HG03025 (cell line): ENCODE results near the gene SNRNP48.

Experiments used
- ATAC-seq: cut with Tn5 transposase; IDR thresholded peaks from one replicate; pipeline ENCODE4 v1.9.1; 2021; ENCODE audit warnings: mild to moderate bottlenecking, moderate library complexity; ENCODE audit not compliant: unreplicated experiment, low FRiP score

The SNRNP48 gene

DNA sequence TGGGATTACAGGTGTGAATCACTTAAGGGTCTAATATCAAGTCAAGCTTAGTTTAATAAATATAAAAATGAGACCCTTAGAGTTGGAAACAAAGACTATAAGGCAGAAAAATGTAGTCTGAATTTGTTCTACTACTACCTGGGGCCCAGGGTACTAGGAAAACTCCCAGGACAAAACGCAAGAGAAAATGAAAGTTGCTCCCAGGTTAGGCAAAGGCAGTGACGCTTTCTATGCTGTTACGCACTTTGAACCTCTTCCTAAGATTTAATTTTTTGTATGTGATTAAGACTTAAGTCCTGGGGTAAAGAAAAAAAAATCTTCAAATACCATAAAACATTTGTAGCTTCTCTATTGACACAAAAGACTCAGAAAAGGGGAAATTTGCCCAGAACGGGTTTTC, 31.2 kb upstream of the SNRNP48 start:
- no peak for ATAC-seq

GRCh38 chr6:7559196-7559595, 30.8 kb upstream of the SNRNP48 start:
- ATAC-seq = no peak

GRCh38 chr6:7559651-7560385, 30.2 kb upstream of the SNRNP48 start:
- ATAC-seq = no peak

DNA sequence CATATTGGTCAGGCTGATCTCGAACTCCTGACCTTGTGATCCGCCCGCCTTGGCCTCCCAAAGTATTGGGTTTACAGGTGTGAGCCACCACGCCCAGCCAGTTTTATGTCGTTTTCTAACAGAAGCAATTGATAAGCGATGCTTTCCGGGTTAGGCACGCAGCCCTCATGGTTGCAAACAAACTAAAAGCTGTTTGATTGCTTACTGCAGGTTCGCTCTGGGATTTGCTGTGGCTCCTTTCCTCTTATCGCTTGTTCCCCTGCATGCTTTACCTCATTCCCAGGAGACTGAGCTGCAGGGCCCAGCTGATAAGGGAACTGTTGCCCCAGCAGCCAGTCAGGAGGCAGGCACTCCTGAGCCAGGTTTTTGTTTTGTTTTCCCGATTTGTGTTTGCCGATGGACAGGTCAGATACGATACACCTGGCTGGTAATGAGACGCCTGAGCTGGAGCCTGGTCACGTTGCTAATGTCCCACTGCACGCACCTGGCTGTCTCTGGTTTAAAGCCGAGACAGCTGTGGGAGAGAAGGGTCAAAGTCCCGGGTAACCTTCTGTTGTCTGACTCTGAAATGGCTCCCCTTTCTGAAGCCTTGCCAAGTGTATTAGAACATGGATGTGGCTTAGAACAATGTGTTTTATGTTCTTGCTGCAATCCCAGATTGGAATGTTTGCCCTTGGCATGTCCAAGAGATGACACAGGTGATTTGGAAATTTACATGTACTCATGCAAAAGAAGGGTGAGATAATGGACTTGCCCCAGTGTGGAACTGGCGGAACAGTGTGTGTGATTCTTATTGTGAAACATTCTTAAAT, 28.6 kb upstream of the SNRNP48 start:
- no peak for ATAC-seq

DNA sequence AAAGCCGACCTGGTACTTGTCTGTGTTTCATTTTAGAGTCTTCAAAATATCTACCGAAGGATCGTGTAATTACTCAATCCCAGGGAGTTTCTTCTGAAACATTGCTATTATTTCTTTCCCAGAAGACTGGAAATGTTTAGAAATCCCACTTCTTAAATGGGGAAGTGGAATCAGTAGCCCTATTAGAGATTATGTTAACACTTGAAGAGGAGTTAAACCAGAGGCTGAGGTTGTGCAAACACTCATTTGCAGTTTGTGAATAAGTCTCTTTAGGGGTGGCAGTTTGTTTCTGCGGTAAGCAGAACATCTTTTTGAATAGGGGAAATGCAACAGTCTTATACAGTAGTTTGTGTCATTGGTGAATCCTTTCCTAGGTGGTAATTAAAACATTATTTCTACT, 27.2 kb upstream of the SNRNP48 start:
- no peak for ATAC-seq

- ATAC-seq = no peak
These were observed 23.9 kb upstream of the SNRNP48 start for GRCh38 chr6:7566107-7566506.

GRCh38 chr6:7566617-7567173, 23.3 kb upstream of the SNRNP48 start:
- no peak for ATAC-seq

GRCh38 chr6:7568021-7568420, 22.0 kb upstream of the SNRNP48 start:
- no peak for ATAC-seq

DNA sequence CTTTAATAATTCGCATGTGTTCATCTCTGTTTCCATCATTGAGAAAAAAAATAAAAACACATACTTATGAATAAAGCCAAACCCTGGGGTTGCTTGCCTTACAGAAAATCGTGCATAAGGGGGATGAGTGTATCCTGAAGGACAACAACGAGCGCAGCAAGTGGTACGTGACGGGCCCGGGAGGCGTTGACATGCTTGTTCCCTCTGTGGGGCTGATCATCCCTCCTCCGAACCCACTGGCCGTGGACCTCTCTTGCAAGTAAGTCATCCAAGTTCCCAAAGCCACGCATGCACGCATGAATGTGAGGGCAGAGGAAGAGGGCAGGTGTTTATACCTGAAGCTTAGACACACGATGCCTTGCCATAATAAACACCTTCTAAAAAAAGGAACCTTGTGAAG, 20.9 kb upstream of the SNRNP48 start:
- ATAC-seq = no peak

GRCh38 chr6:7572213-7572943, 17.6 kb upstream of the SNRNP48 start:
- no peak for ATAC-seq

DNA sequence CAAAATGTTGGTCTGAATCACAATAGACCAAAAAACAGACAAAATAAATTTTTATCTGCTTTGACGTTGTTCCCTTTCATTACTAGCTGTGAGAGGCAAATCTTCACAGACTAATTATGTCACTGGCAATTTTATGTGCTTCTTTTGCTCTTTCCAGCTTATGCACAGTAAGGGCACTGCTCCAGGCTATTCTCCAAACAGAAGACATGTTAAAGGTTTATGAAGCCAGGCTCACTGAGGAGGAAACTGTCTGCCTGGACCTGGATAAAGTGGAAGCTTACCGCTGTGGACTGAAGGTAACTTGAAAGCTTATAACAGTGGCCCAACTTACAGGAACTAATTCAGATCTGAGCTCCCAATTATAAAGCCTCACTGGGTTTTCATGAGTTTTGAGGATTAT, 15.5 kb upstream of the SNRNP48 start:
- ATAC-seq = no peak

DNA sequence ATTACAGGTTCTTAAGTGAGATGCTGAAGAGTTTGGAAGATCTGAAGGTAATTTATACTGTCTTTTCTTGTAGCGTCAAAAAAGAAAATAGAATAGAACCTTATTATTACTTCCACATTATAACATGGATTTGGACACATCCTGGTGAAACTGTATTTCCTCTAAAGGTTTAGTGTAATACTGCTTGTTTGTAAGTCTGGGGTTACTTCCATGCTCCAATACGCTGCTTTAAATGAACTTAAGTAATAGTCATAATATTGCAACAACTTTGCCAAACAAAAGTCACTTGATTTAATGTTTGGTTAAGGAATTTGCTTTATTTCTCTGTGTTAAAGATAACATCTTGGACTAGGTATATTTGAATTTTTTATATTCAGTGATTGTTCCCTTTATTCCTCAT, 11.5 kb upstream of the SNRNP48 start:
- no peak for ATAC-seq

DNA sequence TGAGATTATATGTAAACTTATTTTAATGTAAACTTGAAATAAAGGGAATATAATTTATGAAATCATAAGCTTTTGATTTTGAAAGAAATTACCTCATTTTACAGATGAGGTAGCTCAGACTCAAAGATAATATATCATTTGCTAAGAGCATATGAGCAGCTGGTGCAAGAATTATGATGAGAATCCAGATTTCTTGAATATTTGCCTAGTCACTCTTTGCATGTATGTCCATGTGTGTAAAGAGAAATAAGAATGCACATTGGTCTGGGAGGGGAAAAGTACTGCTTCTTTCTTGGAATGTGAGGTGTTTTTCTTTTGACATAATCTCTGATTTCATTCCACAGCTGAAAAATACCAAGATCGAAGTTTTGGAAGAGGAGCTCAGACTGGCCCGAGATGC, 11.1 kb upstream of the SNRNP48 start:
- no peak for ATAC-seq

DNA sequence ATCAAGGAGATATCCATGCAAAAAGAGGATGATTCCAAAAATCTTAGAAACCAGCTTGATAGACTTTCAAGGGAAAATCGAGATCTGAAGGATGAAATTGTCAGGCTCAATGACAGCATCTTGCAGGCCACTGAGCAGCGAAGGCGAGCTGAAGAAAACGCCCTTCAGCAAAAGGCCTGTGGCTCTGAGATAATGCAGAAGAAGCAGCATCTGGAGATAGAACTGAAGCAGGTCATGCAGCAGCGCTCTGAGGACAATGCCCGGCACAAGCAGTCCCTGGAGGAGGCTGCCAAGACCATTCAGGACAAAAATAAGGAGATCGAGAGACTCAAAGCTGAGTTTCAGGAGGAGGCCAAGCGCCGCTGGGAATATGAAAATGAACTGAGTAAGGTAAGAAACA, 10.1 kb upstream of the SNRNP48 start:
- ATAC-seq = no peak

GRCh38 chr6:7580537-7580926, 9.5 kb upstream of the SNRNP48 start:
- ATAC-seq = no peak

DNA sequence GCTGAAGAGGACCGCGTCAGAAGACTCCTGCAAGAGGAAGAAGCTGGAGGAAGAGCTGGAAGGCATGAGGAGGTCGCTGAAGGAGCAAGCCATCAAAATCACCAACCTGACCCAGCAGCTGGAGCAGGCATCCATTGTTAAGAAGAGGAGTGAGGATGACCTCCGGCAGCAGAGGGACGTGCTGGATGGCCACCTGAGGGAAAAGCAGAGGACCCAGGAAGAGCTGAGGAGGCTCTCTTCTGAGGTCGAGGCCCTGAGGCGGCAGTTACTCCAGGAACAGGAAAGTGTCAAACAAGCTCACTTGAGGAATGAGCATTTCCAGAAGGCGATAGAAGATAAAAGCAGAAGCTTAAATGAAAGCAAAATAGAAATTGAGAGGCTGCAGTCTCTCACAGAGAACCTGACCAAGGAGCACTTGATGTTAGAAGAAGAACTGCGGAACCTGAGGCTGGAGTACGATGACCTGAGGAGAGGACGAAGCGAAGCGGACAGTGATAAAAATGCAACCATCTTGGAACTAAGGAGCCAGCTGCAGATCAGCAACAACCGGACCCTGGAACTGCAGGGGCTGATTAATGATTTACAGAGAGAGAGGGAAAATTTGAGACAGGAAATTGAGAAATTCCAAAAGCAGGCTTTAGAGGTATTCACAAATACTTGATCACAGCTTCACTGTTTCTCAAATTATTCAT, 8.9 kb upstream of the SNRNP48 start:
- ATAC-seq = no peak

GRCh38 chr6:7585287-7585930, 4.6 kb upstream of the SNRNP48 start:
- ATAC-seq = no peak

- ATAC-seq = no peak
These were observed 2.3 kb upstream of the SNRNP48 start for GRCh38 chr6:7587631-7588100.

GRCh38 chr6:7588506-7588905, 1.5 kb upstream of the SNRNP48 start:
- no peak for ATAC-seq

DNA sequence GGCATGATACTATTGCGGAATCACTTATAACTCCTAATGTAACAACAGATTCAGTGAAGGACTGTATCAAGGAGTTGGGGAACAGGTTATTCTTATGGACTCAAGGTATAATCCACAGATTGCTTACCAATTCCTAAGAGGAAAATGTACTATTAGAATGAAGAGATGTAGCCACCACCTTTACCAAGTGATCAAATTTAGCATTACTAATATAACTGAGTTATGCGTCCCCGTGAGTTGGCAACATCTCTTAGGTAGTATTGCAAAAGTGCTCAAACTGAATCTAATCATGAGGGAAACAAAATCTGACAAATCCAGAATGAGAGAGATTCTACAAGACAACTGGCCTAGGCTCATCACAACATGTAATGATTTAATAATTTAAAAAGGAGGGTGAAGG, 777 bp upstream of the SNRNP48 start:
- ATAC-seq = no peak
